Erythroblast (primary cell): Measurements from ENCODE around the gene PTTG2.

Source experiments
- DNase-seq, 2 experiments: peaks; one replicate each; lab custom pipeline; 2025; lab: John Stamatoyannopoulos, UW
- GATA1 ChIP-seq: IDR thresholded peaks from 2 replicates; pipeline ENCODE4 v1.6.1; 2011; ENCODE audit warnings: low read depth, mild to moderate bottlenecking, control low read depth, low read length, moderate library complexity
- POLR2A ChIP-seq: IDR thresholded peaks from 2 replicates; pipeline ENCODE4 v1.6.1; 2011; ENCODE audit warnings: mild to moderate bottlenecking, low read length

The PTTG2 gene

GRCh38 chr4:37946503-37947179, 13.6 kb upstream of the PTTG2 start:
- TF ChIP-seq GATA1 (no peak), POLR2A (no peak)
- no peak for DNase-seq

DNA sequence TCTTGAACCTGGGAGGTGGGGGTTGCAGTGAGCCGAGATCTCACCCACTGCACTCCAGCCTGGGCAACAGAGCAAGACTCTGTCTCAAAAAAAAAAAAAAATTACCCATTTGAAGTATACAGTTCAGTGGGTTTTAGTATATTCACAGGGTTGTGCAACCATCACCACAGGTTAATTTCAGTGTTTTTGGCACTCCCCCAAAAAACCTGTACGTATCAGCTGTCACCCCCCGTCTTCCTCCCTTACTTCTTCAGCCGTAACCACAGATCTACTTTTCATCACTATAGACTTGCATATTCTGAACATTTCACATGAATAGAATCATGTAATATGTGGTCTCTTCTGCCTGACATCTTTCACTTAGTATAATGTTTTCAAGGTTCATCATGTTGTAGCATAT, 11.7 kb upstream of the PTTG2 start:
- TF ChIP-seq GATA1 (no peak), POLR2A (no peak)

DNA sequence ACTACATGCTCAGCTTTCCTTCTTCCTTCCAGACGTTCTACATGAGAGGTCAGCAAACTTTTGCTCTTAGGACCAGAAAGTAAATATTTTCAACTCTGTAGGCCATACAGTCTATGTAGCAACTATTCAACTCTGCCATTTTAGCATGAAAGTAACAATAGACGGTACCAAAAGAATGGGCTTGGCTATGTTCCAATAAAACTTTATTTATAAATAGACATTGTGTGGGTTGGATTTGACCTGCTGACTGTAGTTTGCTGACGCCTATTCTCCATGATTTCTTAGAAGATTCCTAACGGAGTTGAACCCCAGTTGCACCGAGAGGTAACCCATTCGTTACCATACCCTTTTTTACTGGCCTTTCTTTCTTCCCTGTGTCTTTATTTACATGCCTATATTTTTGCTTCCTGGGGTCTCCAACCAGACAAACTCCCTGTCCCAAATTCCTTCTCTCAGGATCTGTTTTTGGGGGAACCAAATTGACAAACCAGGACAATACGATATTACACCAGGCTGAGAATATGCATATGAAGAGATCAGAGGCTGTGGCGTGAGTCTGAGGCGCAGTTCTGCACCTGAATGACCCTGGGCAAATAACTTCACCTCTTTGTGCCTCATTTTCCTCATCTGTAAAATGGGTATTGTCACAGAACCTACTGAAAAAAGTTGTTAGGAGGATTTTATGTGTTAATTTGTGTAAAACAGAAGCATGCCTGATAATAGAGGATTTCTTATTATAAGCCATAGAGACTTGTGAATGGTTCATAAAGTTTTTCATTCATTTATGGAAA, 10.4 kb upstream of the PTTG2 start:
- no peak for TF ChIP-seq GATA1
- TF ChIP-seq POLR2A, result no peak
- no peak for DNase-seq

More for the DNA sequence above, 11.7 kb upstream of the PTTG2 start:
- DNase-seq, result no peak

- TF ChIP-seq POLR2A (no peak), GATA1 (no peak)
- DNase-seq, result no peak
These were observed 8.5 kb upstream of the PTTG2 start for GRCh38 chr4:37951461-37952352.

DNA sequence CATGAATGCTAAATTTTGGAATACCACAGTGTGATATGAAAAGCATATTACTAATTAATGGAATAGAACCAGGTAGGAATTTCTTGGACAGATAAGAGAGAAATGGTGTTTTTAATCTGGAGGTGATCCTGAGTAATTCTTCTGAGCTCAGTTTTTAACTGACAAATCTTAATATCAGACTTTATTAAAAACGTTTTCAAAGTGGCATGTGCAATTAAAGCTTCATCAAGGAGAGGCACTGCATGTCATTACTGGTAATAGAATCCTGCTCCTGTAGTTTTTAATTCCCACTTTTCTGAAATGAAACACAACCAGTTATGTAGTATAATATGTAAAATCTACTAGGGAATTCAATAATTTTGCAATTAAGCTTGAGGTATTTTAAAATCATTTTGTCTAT, 7.0 kb upstream of the PTTG2 start:
- TF ChIP-seq GATA1, result no peak
- TF ChIP-seq POLR2A, result no peak
- no peak for DNase-seq

DNA sequence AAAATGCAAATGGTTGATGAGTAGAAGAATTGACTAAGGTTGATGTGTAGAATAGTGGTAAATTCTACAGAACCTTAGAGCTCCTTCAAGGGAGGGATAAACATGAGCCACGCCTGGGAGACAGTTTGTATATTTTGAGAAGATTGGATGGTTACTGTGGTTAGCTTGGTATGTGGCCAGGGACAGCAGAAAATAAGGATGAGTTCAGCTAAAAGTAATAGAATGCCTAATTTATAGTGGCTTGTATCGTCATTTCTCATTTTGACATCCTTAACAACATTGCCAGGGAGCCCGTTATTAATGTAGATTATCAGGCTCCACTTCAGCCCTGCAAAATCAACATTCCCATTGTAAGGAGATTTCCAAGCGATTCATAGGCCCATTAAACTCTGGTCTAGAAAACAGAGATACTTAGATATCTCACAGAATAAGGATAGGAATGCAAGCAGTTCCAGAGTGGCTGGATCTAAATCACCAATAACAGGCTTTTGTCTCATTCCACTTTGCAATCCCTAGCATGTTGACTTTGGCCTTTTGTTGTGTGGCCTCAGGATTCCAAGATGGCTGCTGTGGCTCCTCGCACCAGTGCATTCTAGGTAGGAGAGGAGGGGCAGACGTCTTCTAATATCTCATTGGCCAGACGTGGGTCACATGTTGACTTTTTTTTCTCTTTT, 6.4 kb upstream of the PTTG2 start:
- TF ChIP-seq GATA1, result no peak
- no peak for TF ChIP-seq POLR2A
- DNase-seq, result no peak

GRCh38 chr4:37956941-37957340, 3.3 kb upstream of the PTTG2 start:
- DNase-seq, result no peak
- no peak for TF ChIP-seq GATA1
- no peak for TF ChIP-seq POLR2A

GRCh38 chr4:37958932-37959331, 1.3 kb upstream of the PTTG2 start:
- TF ChIP-seq POLR2A, result no peak
- no peak for TF ChIP-seq GATA1

DNA sequence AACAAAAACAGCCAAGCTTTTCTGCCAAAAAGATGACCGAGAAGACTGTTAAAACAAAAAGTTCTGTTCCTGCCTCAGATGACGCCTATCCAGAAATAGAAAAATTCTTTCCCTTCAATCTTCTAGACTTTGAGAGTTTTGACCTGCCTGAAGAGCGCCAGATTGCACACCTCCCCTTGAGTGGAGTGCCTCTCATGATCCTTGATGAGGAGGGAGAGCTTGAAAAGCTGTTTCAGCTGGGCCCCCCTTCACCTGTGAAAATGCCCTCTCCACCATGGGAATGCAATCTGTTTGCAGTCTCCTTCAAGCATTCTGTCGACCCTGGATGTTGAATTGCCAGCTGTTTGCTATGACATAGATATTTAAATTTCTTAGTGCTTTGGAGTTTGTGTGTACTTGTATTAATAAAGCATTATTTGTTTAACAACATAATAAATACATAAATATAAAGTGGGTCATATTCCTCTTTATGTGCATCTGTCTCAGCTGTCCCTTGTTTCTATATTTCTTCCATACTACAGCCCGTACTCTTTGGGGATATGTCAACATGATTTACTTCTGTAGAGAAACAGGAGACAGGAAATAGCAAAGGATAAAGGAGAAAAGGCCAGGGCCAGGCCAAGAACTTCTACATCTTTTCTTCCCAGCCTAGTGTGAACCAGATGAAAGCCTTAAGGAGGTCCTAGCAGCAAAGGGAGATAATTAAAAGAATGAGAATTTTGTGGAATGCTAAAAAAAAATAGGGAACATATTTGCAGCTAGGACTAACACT, 667 bp downstream of the PTTG2 start:
- TF ChIP-seq GATA1 (no peak), POLR2A (no peak)
- DNase-seq, result no peak

More at GRCh38 chr4:37958932-37959331, 1.3 kb upstream of the PTTG2 start:
- no peak for DNase-seq

GRCh38 chr4:37964734-37965457, 4.7 kb downstream of the PTTG2 start:
- TF ChIP-seq GATA1, result no peak
- no peak for TF ChIP-seq POLR2A
- no peak for DNase-seq

DNA sequence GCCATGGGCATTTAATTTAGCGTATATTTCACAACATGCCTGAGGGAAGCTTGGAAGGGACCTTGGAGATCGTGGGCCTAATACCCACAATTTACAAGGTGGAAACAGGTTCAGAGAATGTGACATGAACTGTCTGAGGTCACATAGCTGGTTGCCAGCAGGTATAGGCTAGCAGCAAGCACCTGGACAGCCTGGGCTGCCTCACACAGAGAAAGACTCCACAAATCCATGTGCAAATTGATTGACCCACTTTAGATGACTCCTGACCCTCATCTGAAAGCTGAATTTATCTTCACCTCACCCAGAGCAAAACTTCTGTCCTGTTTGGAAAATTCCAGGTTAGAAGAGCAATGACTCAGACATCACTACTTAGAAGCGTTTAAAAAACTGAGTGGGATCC, 5.8 kb downstream of the PTTG2 start:
- TF ChIP-seq GATA1 (no peak), POLR2A (no peak)
- no peak for DNase-seq

- no peak for TF ChIP-seq POLR2A
- TF ChIP-seq GATA1, result no peak
- DNase-seq, result no peak
These were observed 7.5 kb downstream of the PTTG2 start for GRCh38 chr4:37967736-37968135.

- DNase-seq, result no peak
- TF ChIP-seq POLR2A (no peak), GATA1 (no peak)
These were observed 8.5 kb downstream of the PTTG2 start for GRCh38 chr4:37968747-37969146.
